ENCODE measurements around the gene OTUD7B.
A peak's percentile ranks its signal among the peaks of the same experiment; 100 is the strongest.

OTUD7B gene

DNA sequence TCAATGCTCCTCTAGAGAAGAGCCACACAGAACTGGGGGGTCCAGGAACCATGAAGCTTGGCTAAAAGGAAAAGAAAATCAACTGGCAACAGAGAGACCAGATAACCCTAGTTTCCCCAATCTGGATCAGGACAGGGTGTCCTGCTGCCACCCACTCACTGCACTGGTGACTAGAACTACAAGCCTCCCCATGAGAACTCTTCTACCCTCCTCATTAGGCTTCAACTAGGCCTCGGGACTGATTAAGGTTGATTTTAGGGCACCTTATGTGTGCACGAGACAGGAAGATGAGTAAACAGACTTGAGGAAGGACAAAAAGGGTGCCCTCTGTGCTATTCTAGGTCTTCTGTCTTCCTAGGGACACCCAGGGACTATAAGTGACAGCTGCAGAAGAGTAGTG lies 80.7 kb downstream of the OTUD7B start:
- no peaks in the 10 kb centered on the region for H3K4me1 ChIP-seq (ENCODE audit: insufficient read depth, low read length)
- H3K9ac ChIP-seq (ENCODE audit: low read depth, low read length): no peak overlapping the region
- peaks cover 17% of the 10 kb centered on the region for H3K36me3 ChIP-seq (ENCODE audit: insufficient read depth, low read length)
- no peaks in the 10 kb centered on the region for H3K9me3 ChIP-seq (ENCODE audit: control insufficient read depth, insufficient read depth, low read length)

DNA sequence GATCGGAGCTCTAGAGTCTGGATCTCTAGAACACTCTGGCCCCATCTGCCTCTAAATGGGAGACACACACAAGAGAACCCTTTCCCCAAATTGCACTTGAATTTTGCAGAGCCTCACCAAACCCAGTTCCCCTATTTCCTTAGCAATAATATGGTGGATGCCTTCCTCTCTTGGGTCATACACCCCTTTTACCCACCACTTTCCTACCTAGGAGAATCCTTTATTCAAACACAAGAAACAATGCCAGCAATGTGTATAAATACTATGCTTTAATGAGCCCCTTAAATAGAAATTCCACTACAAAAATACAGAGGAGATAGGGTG lies 82.2 kb downstream of the OTUD7B start:
- Histone ChIP-seq H3K9ac (ENCODE audit: low read depth, low read length) (peak overlapping the region; percentile 82), H3K9me3 (ENCODE audit: control insufficient read depth, insufficient read depth, low read length) (no peaks in the 10 kb centered on the region), H3K36me3 (ENCODE audit: insufficient read depth, low read length) (peaks cover 26% of the 10 kb centered on the region), H3K4me1 (ENCODE audit: insufficient read depth, low read length) (no peaks in the 10 kb centered on the region)

DNA sequence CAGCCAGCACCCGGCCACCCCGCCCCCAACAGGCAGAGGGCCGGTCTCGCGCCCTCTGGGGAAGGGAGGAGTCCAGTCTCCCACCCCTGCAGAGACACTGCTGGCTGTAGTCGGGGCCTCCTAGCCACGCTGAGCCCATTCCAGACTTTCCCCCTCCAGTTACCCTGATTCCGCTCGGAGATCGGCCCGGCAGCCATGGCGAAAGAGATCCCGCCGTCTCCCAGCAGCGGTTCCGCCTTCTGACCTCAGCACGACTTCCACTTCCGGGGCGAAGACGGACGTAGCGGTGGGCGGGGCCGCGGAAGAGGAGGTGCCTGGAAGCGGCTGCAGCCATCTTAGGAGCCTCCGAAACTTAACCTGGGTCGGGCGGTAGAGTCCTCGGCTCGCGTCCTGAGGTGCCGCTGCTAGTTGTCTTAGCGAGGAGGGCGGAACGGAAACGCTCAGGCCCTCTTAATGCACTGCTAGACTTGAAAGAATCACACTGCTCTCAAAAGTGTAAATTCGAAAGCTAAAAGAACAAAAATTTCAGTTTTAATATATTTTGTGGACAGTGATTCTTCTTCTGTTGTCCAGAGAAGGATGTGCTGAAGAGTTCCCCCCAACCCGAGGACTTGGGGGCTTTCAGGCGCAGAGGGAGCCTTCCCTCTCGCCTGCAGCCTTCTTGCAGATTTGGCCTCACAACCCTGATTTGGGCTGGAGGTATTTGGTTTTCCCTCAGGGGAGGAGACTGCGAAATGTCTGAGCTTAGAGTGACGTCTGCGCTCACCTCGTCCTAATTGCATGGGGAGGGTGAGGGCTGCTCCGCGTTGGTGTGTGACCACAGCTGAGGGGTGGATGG lies 82.7 kb downstream of the OTUD7B start, which contains the start of gene SF3B4:
Gene SF3B4 (minus strand): TSS at position 241 of the 838 bp plus-strand sequence. CDS start 44 bp downstream, at position 197.
- H3K4me1 ChIP-seq (ENCODE audit: insufficient read depth, low read length): no peaks in the 10 kb centered on the region
- no peaks in the 10 kb centered on the region for H3K9me3 ChIP-seq (ENCODE audit: control insufficient read depth, insufficient read depth, low read length)
- peaks cover 26% of the 10 kb centered on the region for H3K36me3 ChIP-seq (ENCODE audit: insufficient read depth, low read length)
- H3K9ac ChIP-seq (ENCODE audit: low read depth, low read length): peak within 1 kb of the TSS; percentile 82

DNA sequence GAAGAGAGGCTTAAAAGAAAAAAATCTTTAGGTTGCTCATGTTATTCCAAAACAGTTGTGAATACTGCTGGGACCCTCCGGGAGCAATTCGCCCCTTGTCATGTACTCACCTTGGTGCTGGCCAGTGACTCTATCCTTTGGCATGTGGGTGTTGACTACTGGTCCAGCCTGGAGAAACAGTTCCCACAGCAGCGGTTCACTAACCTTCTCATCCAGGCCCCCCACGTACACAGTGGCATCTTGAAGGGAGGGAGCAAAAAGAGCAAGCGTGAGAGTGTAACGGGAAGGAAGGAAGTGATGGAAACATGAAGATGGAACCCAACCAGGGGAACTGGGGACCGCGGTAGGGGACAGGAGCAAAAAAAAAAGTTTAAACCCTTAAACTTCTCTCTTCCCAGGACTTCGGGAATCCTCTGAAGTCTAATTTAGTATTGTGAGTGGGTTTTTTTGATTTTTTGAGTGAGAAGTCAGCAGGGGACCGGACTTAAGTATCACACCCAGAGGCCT lies 83.4 kb downstream of the OTUD7B start:
- peak overlapping the region; percentile 82 for H3K9ac ChIP-seq (ENCODE audit: low read depth, low read length)
- H3K9me3 ChIP-seq (ENCODE audit: control insufficient read depth, insufficient read depth, low read length): no peaks in the 10 kb centered on the region
- peaks cover 30% of the 10 kb centered on the region for H3K36me3 ChIP-seq (ENCODE audit: insufficient read depth, low read length)
- H3K4me1 ChIP-seq (ENCODE audit: insufficient read depth, low read length): no peaks in the 10 kb centered on the region

DNA sequence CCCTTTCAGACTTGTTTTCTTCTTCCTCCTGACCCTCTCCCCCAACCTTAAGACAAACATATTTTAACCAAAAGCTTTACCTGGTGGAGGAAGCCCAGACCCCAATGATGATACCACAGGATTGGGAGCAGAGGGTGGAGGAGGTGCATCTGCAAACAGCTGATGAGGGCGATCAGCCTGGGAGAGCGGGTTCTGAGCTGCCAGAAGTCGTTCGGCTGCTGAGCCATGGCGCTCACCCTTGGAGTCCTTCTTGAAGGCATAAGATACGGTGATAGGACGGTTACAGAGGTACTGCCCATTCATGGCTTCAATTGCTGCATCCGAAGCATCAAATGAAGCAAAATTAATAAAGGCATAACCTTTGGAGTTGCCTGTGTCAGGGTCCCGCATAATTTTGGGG lies 84.2 kb downstream of the OTUD7B start:
- Histone ChIP-seq H3K9ac (ENCODE audit: low read depth, low read length) (no peak overlapping the region), H3K36me3 (ENCODE audit: insufficient read depth, low read length) (peaks cover 30% of the 10 kb centered on the region), H3K9me3 (ENCODE audit: control insufficient read depth, insufficient read depth, low read length) (no peaks in the 10 kb centered on the region), H3K4me1 (ENCODE audit: insufficient read depth, low read length) (no peaks in the 10 kb centered on the region)

DNA sequence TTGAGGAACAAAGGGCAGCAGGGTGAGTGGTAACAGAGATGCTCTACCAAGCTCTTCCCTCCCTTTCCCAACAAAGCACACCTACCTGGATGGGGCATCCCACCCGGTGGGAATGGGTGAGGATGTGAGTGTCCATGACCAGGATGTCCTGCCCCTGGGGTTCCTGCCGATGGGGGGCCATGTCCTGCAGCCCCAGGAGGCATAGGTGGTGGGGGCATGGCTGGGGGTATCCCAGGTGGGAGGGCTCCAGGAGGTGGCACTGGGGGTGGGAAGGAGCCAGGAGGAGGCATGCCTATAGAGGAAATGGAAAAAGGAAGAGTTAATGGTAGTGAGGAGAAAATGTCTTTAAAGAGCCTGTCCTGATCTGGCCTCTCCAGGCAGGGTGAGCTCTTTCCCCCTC lies 84.8 kb downstream of the OTUD7B start:
- Histone ChIP-seq H3K4me1 (ENCODE audit: insufficient read depth, low read length) (no peaks in the 10 kb centered on the region), H3K9me3 (ENCODE audit: control insufficient read depth, insufficient read depth, low read length) (no peaks in the 10 kb centered on the region), H3K9ac (ENCODE audit: low read depth, low read length) (no peak overlapping the region), H3K36me3 (ENCODE audit: insufficient read depth, low read length) (peaks cover 30% of the 10 kb centered on the region)

DNA sequence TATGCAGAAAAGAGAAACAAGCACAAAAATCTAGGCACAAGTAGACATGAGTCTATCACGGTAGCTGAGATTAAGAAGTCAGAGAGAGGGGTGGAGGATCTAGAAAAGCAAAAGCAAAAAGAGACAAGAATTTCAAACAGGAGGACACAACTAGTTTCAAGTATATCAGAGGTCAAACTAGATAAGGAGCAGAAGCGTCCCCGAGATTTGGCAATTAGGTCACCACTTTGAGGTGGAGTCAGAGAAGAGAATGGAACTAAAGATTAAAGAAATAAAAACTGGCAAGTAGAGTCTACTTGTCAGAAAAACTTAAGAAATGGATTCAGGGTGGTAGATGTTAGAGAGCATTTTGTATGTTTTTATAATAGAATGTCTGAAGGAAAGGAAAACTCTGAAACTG lies 85.2 kb downstream of the OTUD7B start:
- H3K9ac ChIP-seq (ENCODE audit: low read depth, low read length): no peak overlapping the region
- no peaks in the 10 kb centered on the region for H3K9me3 ChIP-seq (ENCODE audit: control insufficient read depth, insufficient read depth, low read length)
- H3K36me3 ChIP-seq (ENCODE audit: insufficient read depth, low read length): peaks cover 30% of the 10 kb centered on the region

DNA sequence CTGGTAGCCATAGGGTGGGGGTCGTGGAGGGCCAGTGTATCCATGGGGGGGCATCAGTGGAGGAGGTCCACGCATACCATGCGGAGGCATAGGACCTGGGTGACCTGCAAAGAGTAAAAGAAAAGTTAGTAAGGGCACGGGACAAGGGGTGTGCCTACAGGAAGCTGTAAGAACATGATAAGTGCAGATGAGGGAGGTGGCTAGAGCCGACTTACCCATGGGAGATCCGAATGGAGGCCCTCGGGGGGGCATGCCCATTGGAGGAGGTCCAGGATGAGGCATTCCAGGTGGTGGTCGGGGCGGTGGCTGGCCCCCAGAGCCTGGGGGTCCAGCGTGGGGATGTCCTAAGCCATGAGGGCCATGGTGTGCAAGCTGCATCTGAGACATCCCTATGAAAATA lies 86.9 kb downstream of the OTUD7B start:
- H3K4me1 ChIP-seq (ENCODE audit: insufficient read depth, low read length): no peaks in the 10 kb centered on the region
- no peaks in the 10 kb centered on the region for H3K9me3 ChIP-seq (ENCODE audit: control insufficient read depth, insufficient read depth, low read length)
- no peak overlapping the region for H3K9ac ChIP-seq (ENCODE audit: low read depth, low read length)
- peaks cover 30% of the 10 kb centered on the region for H3K36me3 ChIP-seq (ENCODE audit: insufficient read depth, low read length)

More for the DNA sequence above, 85.2 kb downstream of the OTUD7B start:
- no peaks in the 10 kb centered on the region for H3K4me1 ChIP-seq (ENCODE audit: insufficient read depth, low read length)

DNA sequence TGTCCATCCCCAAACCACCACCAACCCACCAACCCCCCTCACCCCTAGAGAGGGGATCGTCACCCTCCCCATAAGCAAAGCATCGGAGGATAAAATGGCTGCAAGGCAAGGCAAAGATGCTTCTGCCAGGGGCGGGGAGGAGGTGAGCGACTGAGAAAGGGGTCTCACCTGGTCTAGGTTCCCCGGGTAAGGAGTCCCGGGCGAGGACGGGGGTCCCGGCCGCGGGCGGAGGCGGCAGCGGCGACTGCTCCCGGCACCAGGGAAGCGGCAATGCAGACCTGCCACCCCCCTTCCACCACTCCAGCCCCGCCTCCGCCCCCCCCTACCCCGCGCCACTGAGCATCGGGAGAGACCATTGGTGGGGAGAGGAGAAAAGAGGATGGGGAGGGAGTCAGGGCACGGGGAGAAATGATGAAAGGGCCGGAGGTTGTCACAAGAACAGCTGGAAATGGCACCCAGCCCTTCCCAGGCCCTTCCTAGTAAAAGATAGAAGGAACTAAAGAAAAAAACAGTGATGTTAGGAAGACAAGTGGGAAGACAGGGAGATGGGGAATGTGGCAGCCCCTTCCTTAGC lies 92.9 kb downstream of the OTUD7B start, which contains the start of gene SV2A:
Gene SV2A (minus strand): TSS at position 274 of the 574 bp plus-strand sequence. CDS start 4,004 bp downstream, outside the sequence.
- Histone ChIP-seq H3K36me3 (ENCODE audit: insufficient read depth, low read length) (peaks cover 4% of the 10 kb centered on the region), H3K9ac (ENCODE audit: low read depth, low read length) (peak within 1 kb of the TSS; percentile 89), H3K4me1 (ENCODE audit: insufficient read depth, low read length) (peaks cover 19% of the 10 kb centered on the region), H3K9me3 (ENCODE audit: control insufficient read depth, insufficient read depth, low read length) (no peaks in the 10 kb centered on the region)

DNA sequence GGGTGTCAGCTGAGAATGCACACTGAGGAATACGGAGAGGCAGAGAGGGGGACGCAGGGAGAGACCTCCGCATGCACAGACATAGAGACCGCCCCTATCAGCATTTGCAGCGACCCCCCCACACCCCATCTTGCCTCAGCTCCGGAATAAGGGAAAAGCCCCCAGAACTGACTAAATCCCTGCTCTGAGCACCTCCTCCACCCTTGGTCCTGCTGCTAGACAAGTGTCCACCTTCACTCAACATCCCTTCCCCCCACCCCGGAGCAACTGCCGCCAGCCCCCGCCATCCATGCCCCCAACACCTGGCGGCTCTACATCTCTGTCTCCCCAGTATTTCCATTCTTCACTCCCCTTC lies 93.7 kb downstream of the OTUD7B start:
- Histone ChIP-seq H3K9me3 (ENCODE audit: control insufficient read depth, insufficient read depth, low read length) (no peaks in the 10 kb centered on the region), H3K36me3 (ENCODE audit: insufficient read depth, low read length) (no peaks in the 10 kb centered on the region), H3K9ac (ENCODE audit: low read depth, low read length) (peak overlapping the region; percentile 89; the same call in 1 of the 2 replicates), H3K4me1 (ENCODE audit: insufficient read depth, low read length) (peaks cover 19% of the 10 kb centered on the region)

DNA sequence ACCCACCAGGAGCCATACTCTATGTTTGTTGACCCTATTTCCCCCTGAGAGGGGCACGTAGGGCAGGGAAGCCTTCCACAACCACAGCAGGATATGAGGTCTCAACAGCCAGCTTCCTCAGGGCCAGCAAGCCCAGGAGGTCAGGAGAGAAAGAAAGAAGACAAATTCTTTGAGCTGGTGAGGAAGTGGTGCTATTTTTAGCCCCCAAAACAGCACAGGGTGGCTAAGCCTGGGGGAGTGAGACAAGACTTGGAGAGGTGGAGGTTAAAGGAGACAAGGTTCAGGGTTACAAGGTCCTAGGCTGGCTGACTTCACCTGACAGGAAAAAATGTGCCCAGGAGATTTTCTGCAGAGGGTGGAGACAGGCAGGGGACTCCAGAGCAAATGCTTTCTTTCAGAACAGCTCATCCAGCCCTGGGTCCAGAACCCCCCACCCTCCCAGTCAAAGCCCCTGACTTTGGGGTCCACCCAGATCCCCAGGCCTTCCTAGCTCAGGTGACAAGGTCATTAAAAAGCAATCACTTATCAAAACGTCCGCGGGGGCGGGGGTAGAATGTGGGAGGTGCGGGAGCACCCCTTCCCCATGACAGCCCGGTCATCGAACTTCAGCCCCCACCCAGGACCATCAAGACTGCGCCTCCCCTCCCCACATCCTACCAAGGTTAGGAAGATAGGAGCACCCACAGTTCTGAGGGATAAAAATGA lies 94.2 kb downstream of the OTUD7B start:
- Histone ChIP-seq H3K9ac (ENCODE audit: low read depth, low read length) (peak overlapping the region; percentile 89; the same call in 1 of the 2 replicates), H3K9me3 (ENCODE audit: control insufficient read depth, insufficient read depth, low read length) (no peaks in the 10 kb centered on the region), H3K4me1 (ENCODE audit: insufficient read depth, low read length) (peaks cover 19% of the 10 kb centered on the region), H3K36me3 (ENCODE audit: insufficient read depth, low read length) (no peaks in the 10 kb centered on the region)

DNA sequence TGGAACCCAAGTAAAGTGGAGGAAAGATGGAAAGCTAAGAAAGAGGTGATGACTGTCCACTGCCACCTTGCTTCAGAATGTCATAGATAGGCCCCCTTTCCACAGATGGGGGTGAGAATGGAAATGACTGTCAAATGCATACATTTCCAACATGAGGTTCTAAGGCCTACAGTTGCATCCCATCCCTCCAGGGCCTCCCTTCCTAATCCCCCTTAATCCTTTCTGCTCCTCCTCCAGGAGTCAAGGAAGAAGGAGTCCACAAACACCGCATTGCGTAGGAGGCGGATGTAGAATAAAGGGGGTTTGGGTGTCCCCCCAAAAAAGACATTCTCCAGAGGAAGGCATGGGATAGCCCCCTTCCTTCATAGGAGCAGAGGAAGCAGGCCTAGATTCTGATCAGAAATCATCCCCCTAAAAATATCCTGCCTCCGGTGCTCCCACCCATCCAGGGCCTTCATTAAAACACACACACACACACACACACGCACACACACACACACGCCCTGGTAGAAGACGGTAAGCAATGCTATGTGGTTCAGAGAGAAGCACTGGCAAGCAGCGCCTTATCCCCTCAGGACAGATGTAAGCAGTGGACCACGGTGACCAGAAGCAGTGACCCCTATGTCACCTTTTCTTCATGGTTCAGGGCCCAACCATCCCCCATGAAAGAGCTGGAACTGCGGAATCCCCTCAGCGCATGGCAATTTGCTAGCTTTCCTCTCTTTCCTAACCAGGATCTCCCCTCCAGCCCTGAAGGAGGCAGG lies 94.9 kb downstream of the OTUD7B start:
- H3K4me1 ChIP-seq (ENCODE audit: insufficient read depth, low read length): peaks cover 19% of the 10 kb centered on the region
- no peak overlapping the region for H3K9ac ChIP-seq (ENCODE audit: low read depth, low read length)
- H3K36me3 ChIP-seq (ENCODE audit: insufficient read depth, low read length): no peaks in the 10 kb centered on the region
- no peaks in the 10 kb centered on the region for H3K9me3 ChIP-seq (ENCODE audit: control insufficient read depth, insufficient read depth, low read length)

DNA sequence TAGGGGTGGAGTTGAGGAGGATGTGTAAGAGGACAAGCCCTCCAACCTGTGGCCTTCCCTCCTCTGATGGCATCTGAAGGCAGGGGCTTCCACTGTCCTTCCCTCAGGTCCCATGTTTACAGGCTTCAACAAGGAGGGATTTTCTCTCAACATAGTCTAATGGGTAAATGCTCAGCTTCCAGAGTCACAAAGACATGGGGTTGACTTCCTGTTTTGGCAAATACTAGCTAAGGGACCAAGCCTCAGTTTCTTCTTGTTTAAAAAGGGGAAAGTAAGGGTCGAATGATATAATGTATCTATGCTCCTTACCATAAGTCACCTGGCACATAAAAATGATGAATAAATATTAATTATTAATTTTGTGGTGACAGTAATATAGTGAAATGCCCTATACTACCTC lies 96.0 kb downstream of the OTUD7B start:
- Histone ChIP-seq H3K9ac (ENCODE audit: low read depth, low read length) (no peak overlapping the region), H3K4me1 (ENCODE audit: insufficient read depth, low read length) (peaks cover 19% of the 10 kb centered on the region), H3K36me3 (ENCODE audit: insufficient read depth, low read length) (no peaks in the 10 kb centered on the region), H3K9me3 (ENCODE audit: control insufficient read depth, insufficient read depth, low read length) (no peaks in the 10 kb centered on the region)

DNA sequence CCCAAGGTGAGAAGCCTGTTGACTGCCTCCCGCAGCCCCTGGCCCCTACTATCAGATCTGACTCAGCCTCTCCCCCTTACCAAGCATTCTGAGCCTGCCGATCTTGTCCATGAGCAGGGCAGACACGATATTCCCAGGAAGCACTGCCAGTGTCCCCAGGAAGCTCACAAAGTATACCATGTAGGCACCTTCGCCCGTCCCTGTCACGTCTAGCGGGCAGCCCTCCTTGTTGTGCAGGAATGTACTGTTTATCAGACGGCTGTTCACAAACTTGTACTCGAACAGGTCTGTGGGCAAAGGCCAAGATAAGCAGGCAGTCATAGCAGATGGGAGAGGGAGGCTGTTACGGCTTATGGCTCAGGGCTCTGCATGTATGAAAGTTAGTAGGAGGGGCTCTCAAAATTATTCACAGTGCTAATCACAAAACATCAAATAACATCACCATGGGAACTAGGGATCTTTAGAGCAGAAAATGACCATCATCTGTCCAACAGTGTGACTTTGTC lies 103.9 kb downstream of the OTUD7B start:
- no peaks in the 10 kb centered on the region for H3K4me1 ChIP-seq (ENCODE audit: insufficient read depth, low read length)
- H3K9ac ChIP-seq (ENCODE audit: low read depth, low read length): no peak overlapping the region
- H3K36me3 ChIP-seq (ENCODE audit: insufficient read depth, low read length): 0 out of 2 replicates have a peak, but pooled peaks cover 2% of the 10 kb centered on the region
- H3K9me3 ChIP-seq (ENCODE audit: control insufficient read depth, insufficient read depth, low read length): no peaks in the 10 kb centered on the region

All from ES-I3 (cell line).